ENCODE measurements around the gene ACAD8.

- TF ChIP-seq POLR2A (IDR thresholded peaks at IDR 0.05) = no peak
- no peak for TF ChIP-seq CTCF (IDR thresholded peaks at IDR 0.05 in 4 of 5, conservative IDR thresholded peaks at IDR 0.05 in 1 of 5)
Observed at GRCh38 chr11:134264966-134265764, 11.8 kb downstream of the ACAD8 start.

Measured in gastrocnemius medialis (tissue), 4 donors.